Measurements from ENCODE around the gene NQO1. TPM values are rescaled to one million over a fixed set of nuclear protein-coding genes. Genes with fewer than 3 reads are reported as not detected.

NQO1 gene
- total and polyA plus RNA-seq, 2 of the 13 experiments (the other 11 are each of a cell fraction or from before 2014, with no cell fraction given): 464 to 1,060 TPM

DNA sequence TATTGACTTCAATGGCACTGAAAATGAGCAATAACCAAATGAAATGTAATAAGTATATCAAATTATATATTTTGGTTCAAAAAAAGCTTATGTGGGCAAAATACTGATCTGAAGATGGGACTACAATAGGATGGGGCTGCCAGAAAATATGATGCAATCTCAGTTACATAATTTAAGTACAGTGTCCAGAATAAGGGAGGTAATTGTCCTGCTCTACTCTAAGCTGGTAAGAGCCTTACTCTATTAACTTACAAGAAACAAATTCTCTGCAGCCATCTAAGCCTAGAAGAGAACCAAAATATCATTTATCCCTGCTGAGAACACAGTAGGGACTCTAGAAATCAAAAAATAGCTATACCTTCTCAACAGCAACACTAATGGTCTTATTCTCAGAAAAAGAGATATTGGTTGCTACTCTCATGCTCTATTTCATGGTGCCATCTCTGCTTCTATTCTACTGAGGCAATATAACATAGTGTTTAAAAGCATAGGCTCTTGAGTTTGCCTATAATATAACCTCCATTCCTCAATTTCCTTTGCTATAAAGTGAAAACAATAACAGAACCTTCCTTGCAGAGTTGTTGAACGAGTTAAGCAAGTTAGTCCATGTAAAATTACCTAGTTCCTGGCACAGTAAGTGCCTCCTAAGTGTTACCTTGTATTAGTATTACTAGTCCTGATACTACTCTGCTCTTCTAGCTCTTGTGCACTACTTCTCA is 19.9 kb downstream of the NQO1 start (continued):
- TF ChIP-seq, protein P1, sequence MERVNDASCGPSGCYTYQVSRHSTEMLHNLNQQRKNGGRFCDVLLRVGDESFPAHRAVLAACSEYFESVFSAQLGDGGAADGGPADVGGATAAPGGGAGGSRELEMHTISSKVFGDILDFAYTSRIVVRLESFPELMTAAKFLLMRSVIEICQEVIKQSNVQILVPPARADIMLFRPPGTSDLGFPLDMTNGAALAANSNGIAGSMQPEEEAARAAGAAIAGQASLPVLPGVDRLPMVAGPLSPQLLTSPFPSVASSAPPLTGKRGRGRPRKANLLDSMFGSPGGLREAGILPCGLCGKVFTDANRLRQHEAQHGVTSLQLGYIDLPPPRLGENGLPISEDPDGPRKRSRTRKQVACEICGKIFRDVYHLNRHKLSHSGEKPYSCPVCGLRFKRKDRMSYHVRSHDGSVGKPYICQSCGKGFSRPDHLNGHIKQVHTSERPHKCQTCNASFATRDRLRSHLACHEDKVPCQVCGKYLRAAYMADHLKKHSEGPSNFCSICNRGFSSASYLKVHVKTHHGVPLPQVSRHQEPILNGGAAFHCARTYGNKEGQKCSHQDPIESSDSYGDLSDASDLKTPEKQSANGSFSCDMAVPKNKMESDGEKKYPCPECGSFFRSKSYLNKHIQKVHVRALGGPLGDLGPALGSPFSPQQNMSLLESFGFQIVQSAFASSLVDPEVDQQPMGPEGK (CRISPR knock-in tag; IDR thresholded peaks at IDR 0.05): peak; percentile 39; the same call in 1 of the 2 replicates
- TF ChIP-seq AHR (CRISPR knock-in tag; IDR thresholded peaks at IDR 0.05) (no peak), ZNF318 (CRISPR knock-in tag; IDR thresholded peaks at IDR 0.05) (no peak), GABPA (IDR thresholded peaks at IDR 0.05; ENCODE audit: low read depth, low read length) (no peak), GABPA (CRISPR knock-in tag; IDR thresholded peaks at IDR 0.05; ENCODE audit: low read depth) (no peak), DDIT3 (CRISPR knock-in tag; IDR thresholded peaks at IDR 0.05) (no peak), SOX6 (IDR thresholded peaks at IDR 0.05) (no peak), SOX6 (CRISPR knock-in tag; IDR thresholded peaks at IDR 0.05) (peak; percentile 88; the same call in 1 of the 2 replicates), KDM4B (CRISPR knock-in tag; IDR thresholded peaks at IDR 0.05) (no peak), CEBPG (CRISPR knock-in tag; IDR thresholded peaks at IDR 0.05) (peak; percentile 96)
- TF ChIP-seq, protein P2, sequence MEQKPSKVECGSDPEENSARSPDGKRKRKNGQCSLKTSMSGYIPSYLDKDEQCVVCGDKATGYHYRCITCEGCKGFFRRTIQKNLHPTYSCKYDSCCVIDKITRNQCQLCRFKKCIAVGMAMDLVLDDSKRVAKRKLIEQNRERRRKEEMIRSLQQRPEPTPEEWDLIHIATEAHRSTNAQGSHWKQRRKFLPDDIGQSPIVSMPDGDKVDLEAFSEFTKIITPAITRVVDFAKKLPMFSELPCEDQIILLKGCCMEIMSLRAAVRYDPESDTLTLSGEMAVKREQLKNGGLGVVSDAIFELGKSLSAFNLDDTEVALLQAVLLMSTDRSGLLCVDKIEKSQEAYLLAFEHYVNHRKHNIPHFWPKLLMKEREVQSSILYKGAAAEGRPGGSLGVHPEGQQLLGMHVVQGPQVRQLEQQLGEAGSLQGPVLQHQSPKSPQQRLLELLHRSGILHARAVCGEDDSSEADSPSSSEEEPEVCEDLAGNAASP (CRISPR knock-in tag; IDR thresholded peaks at IDR 0.05; ENCODE audit: borderline replicate concordance): 0 out of 2 replicates have a peak, but pooled peaks have one; percentile 14
- TF ChIP-seq, protein P3, sequence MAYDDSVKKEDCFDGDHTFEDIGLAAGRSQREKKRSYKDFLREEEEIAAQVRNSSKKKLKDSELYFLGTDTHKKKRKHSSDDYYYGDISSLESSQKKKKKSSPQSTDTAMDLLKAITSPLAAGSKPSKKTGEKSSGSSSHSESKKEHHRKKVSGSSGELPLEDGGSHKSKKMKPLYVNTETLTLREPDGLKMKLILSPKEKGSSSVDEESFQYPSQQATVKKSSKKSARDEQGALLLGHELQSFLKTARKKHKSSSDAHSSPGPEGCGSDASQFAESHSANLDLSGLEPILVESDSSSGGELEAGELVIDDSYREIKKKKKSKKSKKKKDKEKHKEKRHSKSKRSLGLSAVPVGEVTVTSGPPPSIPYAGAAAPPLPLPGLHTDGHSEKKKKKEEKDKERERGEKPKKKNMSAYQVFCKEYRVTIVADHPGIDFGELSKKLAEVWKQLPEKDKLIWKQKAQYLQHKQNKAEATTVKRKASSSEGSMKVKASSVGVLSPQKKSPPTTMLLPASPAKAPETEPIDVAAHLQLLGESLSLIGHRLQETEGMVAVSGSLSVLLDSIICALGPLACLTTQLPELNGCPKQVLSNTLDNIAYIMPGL (CRISPR knock-in tag; IDR thresholded peaks at IDR 0.05; ENCODE audit: borderline replicate concordance in 1 of 2, low read depth in 1 of 2): no peak

All from HepG2 (cell line).